Astrocyte (in vitro differentiated cells and primary cell): ENCODE measurements around the gene JAZF1.

Experiments used
- EZH2 ChIP-seq: IDR thresholded peaks from 2 replicates; pipeline ENCODE4 v1.6.1; 2012; ENCODE audit warnings: mild to moderate bottlenecking, low read length, inconsistent platforms; ENCODE audit not compliant: insufficient read depth
- TF ChIP-seq, protein P1 (sequence below): IDR thresholded peaks from 2 replicates; pipeline ENCODE4 v1.5.1; 2011; ENCODE audit warnings: low read depth, mild to moderate bottlenecking, inconsistent platforms, low read length, moderate library complexity; ENCODE audit not compliant: insufficient read depth

DNA sequence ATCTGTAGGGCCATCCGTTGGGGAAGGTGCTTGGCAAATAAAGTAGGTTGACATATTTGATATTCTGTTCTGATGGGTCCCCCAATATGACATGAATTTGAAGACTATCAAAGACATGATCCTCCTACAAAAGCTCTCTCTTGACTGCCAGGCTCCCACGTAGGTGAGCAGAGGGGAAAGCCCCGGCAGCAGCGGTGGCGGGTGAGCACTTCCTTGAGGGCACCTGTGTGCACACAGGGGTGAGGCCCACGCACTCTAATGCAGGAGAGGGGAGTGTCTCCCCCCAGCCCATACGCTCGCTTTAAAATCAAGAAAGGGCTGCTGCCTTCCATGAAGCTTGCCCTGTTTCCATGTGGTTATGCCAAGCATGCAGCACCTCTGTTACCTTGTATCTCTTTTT lies 340.3 kb downstream of the JAZF1 start:
- TF ChIP-seq, protein P1, sequence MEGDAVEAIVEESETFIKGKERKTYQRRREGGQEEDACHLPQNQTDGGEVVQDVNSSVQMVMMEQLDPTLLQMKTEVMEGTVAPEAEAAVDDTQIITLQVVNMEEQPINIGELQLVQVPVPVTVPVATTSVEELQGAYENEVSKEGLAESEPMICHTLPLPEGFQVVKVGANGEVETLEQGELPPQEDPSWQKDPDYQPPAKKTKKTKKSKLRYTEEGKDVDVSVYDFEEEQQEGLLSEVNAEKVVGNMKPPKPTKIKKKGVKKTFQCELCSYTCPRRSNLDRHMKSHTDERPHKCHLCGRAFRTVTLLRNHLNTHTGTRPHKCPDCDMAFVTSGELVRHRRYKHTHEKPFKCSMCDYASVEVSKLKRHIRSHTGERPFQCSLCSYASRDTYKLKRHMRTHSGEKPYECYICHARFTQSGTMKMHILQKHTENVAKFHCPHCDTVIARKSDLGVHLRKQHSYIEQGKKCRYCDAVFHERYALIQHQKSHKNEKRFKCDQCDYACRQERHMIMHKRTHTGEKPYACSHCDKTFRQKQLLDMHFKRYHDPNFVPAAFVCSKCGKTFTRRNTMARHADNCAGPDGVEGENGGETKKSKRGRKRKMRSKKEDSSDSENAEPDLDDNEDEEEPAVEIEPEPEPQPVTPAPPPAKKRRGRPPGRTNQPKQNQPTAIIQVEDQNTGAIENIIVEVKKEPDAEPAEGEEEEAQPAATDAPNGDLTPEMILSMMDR = no peak
- TF ChIP-seq EZH2 = no peak
